Smooth muscle cell (in vitro differentiated cells): ENCODE measurements around the gene NFS1. TPM values are rescaled to one million over a fixed set of nuclear protein-coding genes. Genes with fewer than 3 reads are reported as not detected.
A peak's percentile ranks its signal among the peaks of the same experiment; 100 is the strongest.

ENCODE experiments used
- DNase-seq: peaks from one replicate; lab custom pipeline; 2025; ENCODE audit not compliant: unreplicated experiment; lab: John Stamatoyannopoulos, UW
- H2AFZ ChIP-seq: fragments of 200-600 bp; sonication (generic); 2 replicates; pipeline ENCODE4 v1.6.0; 2016; ENCODE audit warnings: antibody characterized with exemption, low read depth, mild to moderate bottlenecking
- H3F3A ChIP-seq: fragments of 200-600 bp; sonication (generic); 2 replicates; pipeline ENCODE4 v1.6.0; 2017; ENCODE audit warnings: antibody characterized with exemption, low read depth
- H3K27ac ChIP-seq: fragments of 200-600 bp; sonication (generic); 2 replicates; pipeline ENCODE4 v1.5.1; 2016; ENCODE audit warnings: low read depth, mild to moderate bottlenecking
- H3K27me3 ChIP-seq: fragments of 200-600 bp; sonication (generic); 2 replicates; pipeline ENCODE4 v1.6.1; 2016; ENCODE audit warnings: low read depth, mild to moderate bottlenecking
- H3K36me3 ChIP-seq: fragments of 200-600 bp; sonication (generic); 2 replicates; pipeline ENCODE4 v1.5.1; 2016; ENCODE audit warnings: low read depth
- H3K4me1 ChIP-seq: fragments of 200-600 bp; sonication (generic); 2 replicates; pipeline ENCODE4 v1.5.1; 2016; ENCODE audit warnings: low read depth
- H3K4me2 ChIP-seq: fragments of 200-600 bp; sonication (generic); 2 replicates; pipeline ENCODE4 v1.6.0; 2016; ENCODE audit warnings: mild to moderate bottlenecking
- H3K4me3 ChIP-seq: fragments of 200-600 bp; sonication (generic); 2 replicates; pipeline ENCODE4 v1.5.1; 2016; ENCODE audit warnings: mild to moderate bottlenecking
- H3K79me2 ChIP-seq: fragments of 200-600 bp; sonication (generic); 2 replicates; pipeline ENCODE4 v1.6.0; 2016; ENCODE audit warnings: low read depth, mild to moderate bottlenecking
- H3K9ac ChIP-seq: fragments of 200-600 bp; sonication (generic); 2 replicates; pipeline ENCODE4 v1.6.0; 2016; ENCODE audit warnings: low read depth
- H3K9me3 ChIP-seq: fragments of 200-600 bp; sonication (generic); replicated peaks from 2 replicates; pipeline ENCODE4 v1.5.1; 2016; ENCODE audit warnings: low read depth
- H4K20me1 ChIP-seq: fragments of 200-600 bp; sonication (generic); 2 replicates; pipeline ENCODE4 v1.6.0; 2016; ENCODE audit warnings: low read depth
- WGBS: methylation state at CpG from one replicate; pipeline ENCODE4 v1.1.7; 2016; ENCODE audit warnings: low lambda C conversion rate; 5-methylcytosine and 5-hydroxymethylcytosine counted together
- polyA plus RNA-seq: library from polyadenylated mRNA; unstranded; fragments of >200 nt; fragmentation: Nextera tagmentation; extraction: Ambion mirVana; gene quantifications from 2 replicates; pipeline ENCODE4 v1.2.1, GENCODE V29; 2016
- total RNA-seq: library from RNA; depleted of rRNA; stranded (reverse); fragments of >200 nt; gene quantifications from 2 replicates; pipeline ENCODE4 v1.2.3, GENCODE V29; 2014
- TF ChIP-seq, protein P1 (sequence below): fragments of 200-600 bp; sonication (generic); IDR thresholded peaks from 2 replicates; pipeline ENCODE4 v1.5.1; 2017; ENCODE audit warnings: borderline replicate concordance, mild to moderate bottlenecking, antibody characterized with exemption; ENCODE audit not compliant: insufficient read depth, poor library complexity, severe bottlenecking

Gene NFS1
- total and polyA plus RNA-seq, 2 experiments from 2014 or later, result 25.3 to 35.1 TPM

DNA sequence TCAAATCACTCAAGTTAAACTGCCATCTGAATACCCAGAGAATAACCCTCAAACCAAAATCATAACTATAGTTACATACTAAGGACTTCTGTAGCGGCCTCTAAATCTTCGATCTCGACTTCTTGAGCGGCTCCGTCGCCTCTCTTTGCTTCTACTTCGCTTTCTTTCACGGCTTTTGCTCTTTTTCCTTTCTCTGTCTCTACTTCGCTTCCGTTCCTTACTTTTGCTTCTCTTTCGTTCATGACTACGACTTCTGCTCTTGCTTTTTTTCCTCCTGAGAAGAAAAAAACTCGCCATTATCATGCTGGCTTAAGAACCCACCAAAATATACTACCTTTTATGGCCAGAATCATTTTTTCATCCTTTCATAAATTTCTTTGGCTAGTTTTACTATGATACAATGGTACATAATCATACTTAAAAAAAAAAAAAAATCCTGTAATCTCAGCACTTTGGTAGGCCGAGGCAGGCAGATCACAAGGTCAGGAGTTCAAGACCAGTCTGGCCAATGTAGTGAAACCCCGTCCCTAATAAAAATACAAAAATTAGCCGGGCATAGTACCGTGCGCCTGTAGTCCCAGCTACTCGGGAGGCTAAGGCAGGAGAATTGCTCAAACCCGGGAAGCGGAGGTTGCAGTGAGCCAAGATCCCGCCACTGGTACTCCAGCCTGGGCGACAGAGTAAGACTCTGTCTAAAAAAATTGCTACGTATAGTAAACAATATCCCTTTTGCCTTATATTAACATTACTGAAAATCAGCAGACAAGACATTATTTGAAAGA lies 32.9 kb upstream of the NFS1 start:
- no peak for DNase-seq
- peaks cover 100% of the 10 kb centered on the region for H4K20me1 ChIP-seq
- 95% methylated on average over 24 of the region's 24 CpGs for WGBS
- peaks cover 49% of the 10 kb centered on the region for H3K36me3 ChIP-seq
- peaks cover 98% of the 10 kb centered on the region for H3K79me2 ChIP-seq
- H3K4me1 ChIP-seq, result peaks cover 16% of the 10 kb centered on the region
- TF ChIP-seq, protein P1, sequence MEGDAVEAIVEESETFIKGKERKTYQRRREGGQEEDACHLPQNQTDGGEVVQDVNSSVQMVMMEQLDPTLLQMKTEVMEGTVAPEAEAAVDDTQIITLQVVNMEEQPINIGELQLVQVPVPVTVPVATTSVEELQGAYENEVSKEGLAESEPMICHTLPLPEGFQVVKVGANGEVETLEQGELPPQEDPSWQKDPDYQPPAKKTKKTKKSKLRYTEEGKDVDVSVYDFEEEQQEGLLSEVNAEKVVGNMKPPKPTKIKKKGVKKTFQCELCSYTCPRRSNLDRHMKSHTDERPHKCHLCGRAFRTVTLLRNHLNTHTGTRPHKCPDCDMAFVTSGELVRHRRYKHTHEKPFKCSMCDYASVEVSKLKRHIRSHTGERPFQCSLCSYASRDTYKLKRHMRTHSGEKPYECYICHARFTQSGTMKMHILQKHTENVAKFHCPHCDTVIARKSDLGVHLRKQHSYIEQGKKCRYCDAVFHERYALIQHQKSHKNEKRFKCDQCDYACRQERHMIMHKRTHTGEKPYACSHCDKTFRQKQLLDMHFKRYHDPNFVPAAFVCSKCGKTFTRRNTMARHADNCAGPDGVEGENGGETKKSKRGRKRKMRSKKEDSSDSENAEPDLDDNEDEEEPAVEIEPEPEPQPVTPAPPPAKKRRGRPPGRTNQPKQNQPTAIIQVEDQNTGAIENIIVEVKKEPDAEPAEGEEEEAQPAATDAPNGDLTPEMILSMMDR, result no peak
- H2AFZ ChIP-seq, result no peak overlapping the region
- H3K9ac ChIP-seq, result no peak overlapping the region
- no peaks in the 10 kb centered on the region for H3K27me3 ChIP-seq
- peaks cover 22% of the 10 kb centered on the region for H3F3A ChIP-seq
- H3K9me3 ChIP-seq, result no peaks in the 10 kb centered on the region
- H3K4me3 ChIP-seq, result no peak overlapping the region
- H3K4me2 ChIP-seq, result peak overlapping the region; percentile 37
- H3K27ac ChIP-seq, result peak overlapping the region; percentile 56

DNA sequence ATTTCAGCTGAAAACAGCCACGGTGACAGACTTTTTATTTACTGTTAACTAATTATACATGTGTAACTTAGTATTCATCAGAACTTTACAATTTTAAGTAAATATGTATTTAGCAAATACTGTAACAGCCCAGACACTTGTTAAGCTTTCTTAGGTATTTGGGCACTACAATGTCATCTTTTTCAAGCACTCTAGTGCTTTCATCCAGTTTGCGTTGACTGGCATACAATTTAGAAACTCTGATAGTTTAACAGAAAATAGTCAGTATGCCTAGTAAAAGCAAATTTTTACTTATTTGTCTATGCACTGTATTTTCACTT lies 32.3 kb upstream of the NFS1 start:
- Histone ChIP-seq H2AFZ (no peak overlapping the region), H3K4me2 (peak overlapping the region; percentile 37), H3K9ac (no peak overlapping the region), H3K27ac (peak overlapping the region; percentile 56), H3K79me2 (peaks cover 98% of the 10 kb centered on the region), H3K4me3 (no peak overlapping the region), H3F3A (peaks cover 26% of the 10 kb centered on the region), H3K9me3 (no peaks in the 10 kb centered on the region), H3K27me3 (no peaks in the 10 kb centered on the region), H3K36me3 (peaks cover 54% of the 10 kb centered on the region), H3K4me1 (peaks cover 16% of the 10 kb centered on the region), H4K20me1 (peaks cover 100% of the 10 kb centered on the region)
- 86% methylated on average over 2 of the region's 2 CpGs for WGBS
- no peak for DNase-seq
- TF ChIP-seq, protein P1, result no peak

DNA sequence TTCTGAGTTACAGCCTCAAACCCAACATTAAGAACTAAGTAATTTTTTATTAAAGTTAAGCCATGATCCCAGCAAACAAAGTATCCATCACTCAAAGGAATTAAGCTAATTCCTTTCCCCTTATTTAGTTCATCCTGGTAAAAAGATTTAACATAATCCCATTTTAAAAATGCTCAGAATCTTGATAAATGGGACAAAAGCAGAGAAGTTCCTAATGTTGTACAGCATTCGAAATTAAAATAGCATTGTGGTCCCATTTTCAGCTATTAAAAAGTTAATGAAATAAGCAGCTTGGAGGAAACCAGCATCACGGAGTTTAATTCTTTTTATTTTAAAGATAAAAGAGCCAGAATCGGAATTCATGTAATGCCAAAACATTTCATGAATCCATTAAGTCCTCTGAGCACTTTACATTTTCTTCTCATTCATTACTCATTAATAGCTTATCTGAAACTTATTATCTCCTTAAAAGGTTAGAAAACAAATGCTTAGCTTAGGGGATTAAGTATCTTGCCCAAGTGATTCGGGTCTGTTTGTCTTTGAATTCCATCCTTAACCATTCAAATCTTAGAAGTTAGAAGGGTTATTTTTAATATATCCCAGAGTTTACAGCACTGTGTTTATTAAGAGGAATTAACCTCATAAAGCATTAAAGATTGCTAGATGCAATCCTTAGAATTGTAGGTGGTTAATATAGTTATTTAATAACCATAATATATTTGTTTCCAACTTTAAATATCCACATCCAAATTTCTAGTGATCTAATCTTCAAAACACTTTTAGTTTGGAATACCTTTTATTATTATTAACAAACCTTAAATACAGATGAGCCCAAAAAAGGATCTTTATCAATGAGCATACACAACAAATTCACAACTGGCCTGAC lies 31.7 kb upstream of the NFS1 start:
- Histone ChIP-seq H3K9ac (no peak overlapping the region), H2AFZ (no peak overlapping the region), H3K27me3 (no peaks in the 10 kb centered on the region), H3K79me2 (peaks cover 98% of the 10 kb centered on the region), H3K4me2 (peak overlapping the region; percentile 37), H3K4me1 (peaks cover 12% of the 10 kb centered on the region), H3F3A (peaks cover 27% of the 10 kb centered on the region), H4K20me1 (peaks cover 100% of the 10 kb centered on the region), H3K36me3 (peaks cover 59% of the 10 kb centered on the region), H3K4me3 (no peak overlapping the region), H3K27ac (peak overlapping the region; percentile 56), H3K9me3 (no peaks in the 10 kb centered on the region)
- TF ChIP-seq, protein P1, result no peak
- DNase-seq, result no peak
- whole genome bisulfite sequencing, result 51% methylated on average over 4 of the region's 4 CpGs
